ES-I3 (cell line): Measurements from ENCODE around the gene EXOC3L1.

Experiments
- H3K36me3 ChIP-seq: 2 replicates; pipeline ENCODE4 v1.6.1; 2013; ENCODE audit warnings: mild to moderate bottlenecking, low read length, control low read depth, moderate library complexity; ENCODE audit not compliant: insufficient read depth
- H3K4me1 ChIP-seq: 2 replicates; pipeline ENCODE4 v1.6.1; 2013; ENCODE audit warnings: mild to moderate bottlenecking, control low read depth, low read length; ENCODE audit not compliant: insufficient read depth
- H3K9ac ChIP-seq: 2 replicates; pipeline ENCODE4 v1.6.1; 2013; ENCODE audit warnings: low read depth, mild to moderate bottlenecking, low read length, moderate library complexity
- H3K9me3 ChIP-seq: 2 replicates; pipeline ENCODE4 v1.6.1; 2013; ENCODE audit warnings: mild to moderate bottlenecking, low read length, moderate library complexity; ENCODE audit not compliant: control insufficient read depth, insufficient read depth

Gene EXOC3L1

GRCh38 chr16:67150833-67151396 lies 39.0 kb downstream of the EXOC3L1 start, which contains the start of gene B3GNT9:
B3GNT9 (minus strand) TSS chr16:67150998; CDS start chr16:67150485, 513 bp downstream.
- H3K4me1 ChIP-seq = no peaks in the 10 kb centered on the region
- H3K9me3 ChIP-seq = no peaks in the 10 kb centered on the region; the same call in 1 of the 2 replicates
- peak within 1 kb of the TSS; percentile 61 for H3K9ac ChIP-seq
- H3K36me3 ChIP-seq = peaks cover 2% of the 10 kb centered on the region

GRCh38 chr16:67150047-67150832 lies 39.7 kb downstream of the EXOC3L1 start:
- no peaks in the 10 kb centered on the region for H3K9me3 ChIP-seq
- H3K9ac ChIP-seq = peak overlapping the region; percentile 61
- H3K4me1 ChIP-seq = no peaks in the 10 kb centered on the region
- H3K36me3 ChIP-seq = peaks cover 9% of the 10 kb centered on the region

GRCh38 chr16:67149276-67150046 lies 40.5 kb downstream of the EXOC3L1 start:
- H3K4me1 ChIP-seq = no peaks in the 10 kb centered on the region
- peak overlapping the region; percentile 61; the same call in 1 of the 2 replicates for H3K9ac ChIP-seq
- H3K9me3 ChIP-seq = no peaks in the 10 kb centered on the region
- H3K36me3 ChIP-seq = peaks cover 11% of the 10 kb centered on the region

- Histone ChIP-seq H3K9ac (no peak overlapping the region), H3K36me3 (peaks cover 16% of the 10 kb centered on the region), H3K4me1 (no peaks in the 10 kb centered on the region), H3K9me3 (no peaks in the 10 kb centered on the region)
Observed at GRCh38 chr16:67148656-67149275, 41.2 kb downstream of the EXOC3L1 start.

- Histone ChIP-seq H3K9me3 (no peaks in the 10 kb centered on the region), H3K9ac (no peak overlapping the region), H3K4me1 (no peaks in the 10 kb centered on the region), H3K36me3 (peaks cover 16% of the 10 kb centered on the region)
Observed at GRCh38 chr16:67148221-67148620, 41.7 kb downstream of the EXOC3L1 start.

- Histone ChIP-seq H3K36me3 (peaks cover 16% of the 10 kb centered on the region), H3K4me1 (no peaks in the 10 kb centered on the region), H3K9ac (no peak overlapping the region), H3K9me3 (no peaks in the 10 kb centered on the region)
Observed at GRCh38 chr16:67147437-67148140, 42.3 kb downstream of the EXOC3L1 start.

GRCh38 chr16:67146523-67147357 lies 43.2 kb downstream of the EXOC3L1 start:
- H3K36me3 ChIP-seq = peaks cover 19% of the 10 kb centered on the region
- H3K9me3 ChIP-seq = no peaks in the 10 kb centered on the region
- no peaks in the 10 kb centered on the region for H3K4me1 ChIP-seq
- H3K9ac ChIP-seq = no peak overlapping the region

GRCh38 chr16:67145746-67146145 lies 44.2 kb downstream of the EXOC3L1 start:
- H3K4me1 ChIP-seq = no peaks in the 10 kb centered on the region
- peaks cover 27% of the 10 kb centered on the region for H3K36me3 ChIP-seq
- H3K9me3 ChIP-seq = no peaks in the 10 kb centered on the region
- H3K9ac ChIP-seq = no peak overlapping the region

GRCh38 chr16:67144943-67145342 lies 45.0 kb downstream of the EXOC3L1 start:
- H3K9ac ChIP-seq = no peak overlapping the region
- H3K36me3 ChIP-seq = peaks cover 33% of the 10 kb centered on the region
- H3K9me3 ChIP-seq = no peaks in the 10 kb centered on the region
- H3K4me1 ChIP-seq = no peaks in the 10 kb centered on the region

GRCh38 chr16:67142342-67142741 lies 47.6 kb downstream of the EXOC3L1 start:
- Histone ChIP-seq H3K36me3 (peaks cover 35% of the 10 kb centered on the region), H3K9ac (no peak overlapping the region), H3K4me1 (no peaks in the 10 kb centered on the region), H3K9me3 (no peaks in the 10 kb centered on the region)

DNA sequence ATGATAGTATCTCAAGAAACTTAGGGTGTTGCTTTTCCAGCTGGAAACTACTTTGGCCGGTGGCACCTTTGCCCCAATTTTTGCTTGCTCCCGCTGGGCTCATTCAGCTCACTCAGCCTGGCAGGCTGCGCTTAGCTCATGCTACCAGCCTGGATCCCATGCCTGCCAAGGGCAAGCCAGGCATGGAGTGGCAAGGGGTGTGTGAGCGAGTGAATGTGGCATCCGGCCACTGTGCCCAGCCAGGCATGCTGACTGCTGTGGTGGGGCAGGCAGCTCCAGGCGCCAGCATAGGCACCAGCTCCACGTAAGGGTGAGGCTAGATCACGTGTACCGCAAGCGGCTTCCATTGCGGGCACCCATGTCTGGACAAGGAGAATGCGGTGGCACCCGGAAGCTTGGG lies 48.5 kb downstream of the EXOC3L1 start:
- Histone ChIP-seq H3K9me3 (no peaks in the 10 kb centered on the region), H3K9ac (no peak overlapping the region), H3K36me3 (peaks cover 35% of the 10 kb centered on the region), H3K4me1 (no peaks in the 10 kb centered on the region)

DNA sequence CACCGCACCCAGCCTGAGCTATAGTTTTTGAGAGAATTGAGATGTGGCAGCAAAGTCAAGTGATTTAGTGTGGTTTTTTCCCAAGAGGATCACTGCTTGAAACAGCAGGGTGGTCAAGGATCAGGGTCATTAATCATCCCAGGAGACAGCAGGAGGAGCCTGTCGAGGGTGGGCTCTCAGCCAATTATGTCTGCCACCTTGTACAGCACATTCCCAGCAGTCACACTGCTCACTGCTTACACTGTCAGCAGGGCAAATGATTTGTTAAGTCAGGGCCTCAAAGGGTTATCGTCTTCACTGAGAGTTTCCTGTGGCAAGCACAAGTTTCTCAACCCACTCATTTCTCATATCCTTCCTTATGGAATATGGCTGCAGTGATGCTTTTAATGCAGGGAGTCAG lies 52.3 kb downstream of the EXOC3L1 start:
- Histone ChIP-seq H3K36me3 (peaks cover 21% of the 10 kb centered on the region), H3K9ac (no peak overlapping the region), H3K4me1 (no peaks in the 10 kb centered on the region), H3K9me3 (no peaks in the 10 kb centered on the region)
